K562 (cell line): Measurements from ENCODE around the gene PPARD. TPM values are rescaled to one million over a fixed set of nuclear protein-coding genes. Genes with fewer than 3 reads are reported as not detected.

Source experiments
- BCOR ChIP-seq: fragments of 450-650 bp; IDR thresholded peaks from 2 replicates; pipeline ENCODE4 v1.6.1; 2016
- CXXC5 ChIP-seq: fragments of 250-450 bp; sonication (Bioruptor Pico); IDR thresholded peaks from 2 replicates; pipeline ENCODE4 v1.8.0; 2022; ENCODE audit warnings: inconsistent platforms, mild to moderate bottlenecking, moderate library complexity
- KDM1A ChIP-seq, 2 experiments: fragments of 450-650 bp; IDR thresholded peaks; 2 replicates each; pipeline ENCODE4 v1.6.1; 2016; ENCODE audit warnings: mild to moderate bottlenecking in 2 of 2
- MGA ChIP-seq: fragments of 450-650 bp; IDR thresholded peaks from 2 replicates; pipeline ENCODE4 v1.6.1; 2016; ENCODE audit warnings: mild to moderate bottlenecking, moderate library complexity
- RBM25 ChIP-seq: fragments of 200-400 bp; formaldehyde crosslinking; IDR thresholded peaks from 2 replicates; pipeline ENCODE4 v1.6.1; 2018; ENCODE audit warnings: low read length, low read depth, moderate library complexity; ENCODE audit not compliant: severe bottlenecking
- ZBTB26 ChIP-seq: fragments of 450-650 bp; formaldehyde crosslinking; IDR thresholded peaks from 2 replicates; pipeline ENCODE4 v1.4.0; 2022; ENCODE audit warnings: missing genetic modification characterization
- ZNF740 ChIP-seq, 3 experiments: fragments of 200-800 bp in 1 of 3; sonication (Bioruptor generic) in 1 of 3; sonication (generic) in 1 of 3; formaldehyde crosslinking in 1 of 3; IDR thresholded peaks; 2 replicates each; pipeline versions ENCODE4 v1.6.1 to v1.8.0; 2016 to 2022; ENCODE audit warnings: mild to moderate bottlenecking in 2 of 3, missing compliant biosample characterization in 2 of 3, missing genetic modification characterization in 2 of 3, missing genetic modification reagents in 1 of 3
- polyA plus RNA-seq, 8 experiments: library from polyadenylated mRNA; depleted of rRNA in 4 of 8; stranded (reverse) in 5 of 8; unstranded in 3 of 8; fragments of >200 nt; fragmentation: Nextera tagmentation in 2 of 8; fragmentation: Illumina TruSeq in 1 of 8; extraction: Ambion mirVana in 2 of 8; extraction: Trizol in 1 of 8; gene quantifications; 2 replicates each; pipeline versions ENCODE4 v1.2.1 to v1.2.3, GENCODE V29; 2011 to 2014; ENCODE audit warnings: inconsistent platforms in 1 of 8, missing spikeins in 1 of 8
- total RNA-seq, 7 experiments: library from RNA; depleted of rRNA in 6 of 7; stranded (reverse); fragments of >200 nt in 6 of 7; fragmentation: Illumina TruSeq in 2 of 7; extraction: Trizol in 2 of 7; gene quantifications; 2 replicates each; pipeline versions ENCODE4 v1.2.1 to v1.2.3, GENCODE V29; 2011 to 2021; ENCODE audit warnings: low replicate concordance in 1 of 7

Gene PPARD
- total and polyA plus RNA-seq, 9 of the 15 experiments (the other 6 are each of a cell fraction or from before 2014, with no cell fraction given): 0.14 to 13.2 (median 3.8) TPM

- TF ChIP-seq MGA (no peak), ZNF740 (CRISPR knock-in tag; IDR thresholded peaks at IDR 0.05) (peak; percentile 28; the same call in 1 of the 2 replicates), ZNF740 (tag; IDR thresholded peaks at IDR 0.05) (no peak), KDM1A (IDR thresholded peaks at IDR 0.05) (peak; percentile 16 to 47; a peak in 1 of 4 replicates), BCOR (peak; percentile 86), ZBTB26 (no peak), RBM25 (peak; percentile 60), CXXC5 (CRISPR knock-in tag) (no peak)
Measured at GRCh38 chr6:35403544-35404442, 61.4 kb downstream of the PPARD start (continued).
